Activated B cell treated with CpG ODN at 0.5 μM for 24 hours (primary cell): ENCODE results near the gene CMTM3. TPM values are rescaled to one million over a fixed set of nuclear protein-coding genes. Genes with fewer than 3 reads are reported as not detected.

Experiments used
- ATAC-seq: fragments of 200-7000 bp; cut with Tn5 transposase; one replicate; pipeline ENCODE4 v1.10.0; 2021; ENCODE audit warnings: low read depth, mild to moderate bottlenecking, moderate library complexity
- CTCF ChIA-PET: fragments of 350-600 bp; sonication (Branson Sonifier 250); formaldehyde crosslinking; loops from one replicate; lab custom pipeline; 2021; ENCODE audit warnings: antibody characterized with exemption; lab: Charles Lee
- POLR2A ChIA-PET: fragments of 350-600 bp; sonication (Branson Sonifier 250); formaldehyde crosslinking; loops from one replicate; lab custom pipeline; 2021; ENCODE audit warnings: antibody characterized with exemption; lab: Charles Lee
- DNase-seq: peaks from one replicate; pipeline ENCODE4 v3.0.0; 2022
- H3K27ac Mint-ChIP-seq: one replicate; pipeline ENCODE4 v1.8.0; 2020; ENCODE audit warnings: mixed read lengths
- H3K27me3 Mint-ChIP-seq: one replicate; pipeline ENCODE4 v1.8.0; 2021; ENCODE audit warnings: mixed read lengths
- H3K36me3 Mint-ChIP-seq: one replicate; pipeline ENCODE4 v1.8.0; 2021; ENCODE audit warnings: low read depth, mixed read lengths
- H3K4me1 Mint-ChIP-seq: one replicate; pipeline ENCODE4 v1.8.0; 2021; ENCODE audit warnings: mixed read lengths
- H3K4me3 Mint-ChIP-seq: one replicate; pipeline ENCODE4 v1.8.0; 2020; ENCODE audit warnings: mild to moderate bottlenecking, mixed read lengths
- H3K9me3 Mint-ChIP-seq: one replicate; pipeline ENCODE4 v1.8.0; 2020; ENCODE audit warnings: mixed read lengths
- CTCF ChIP-seq: fragments of 200-600 bp; IDR thresholded peaks from one replicate; pipeline ENCODE4 v1.8.0; 2022; ENCODE audit warnings: antibody characterized with exemption, mild to moderate bottlenecking
- intact Hi-C: fragments of 100-400 bp; cut with micrococcal nuclease; formaldehyde crosslinking; loops from one replicate; pipeline ENCODE4 v1.15.1; 2024
- total RNA-seq: library from RNA; stranded (reverse); gene quantifications from 2 replicates; pipeline ENCODE4 v1.2.3, GENCODE V29; 2022

Gene CMTM3
- total RNA-seq, 1 donor from 2014 or later, result 4.4 TPM

- DNase-seq (no peak), ATAC-seq (no peak)
- ChIA-PET POLR2A (no interaction called here), CTCF (interaction anchor here (1.5 kb wide), 1 partner anchor 12 kb away, joined by 3 read pairs; no protein-coding TSS in a partner anchor)
- Mint-ChIP-seq H3K27ac (no peak overlapping the region), H3K27me3 (peaks cover 29% of the 10 kb centered on the region), H3K4me1 (peaks cover 11% of the 10 kb centered on the region), H3K4me3 (no peak overlapping the region), H3K36me3 (no peaks in the 10 kb centered on the region), H3K9me3 (no peaks in the 10 kb centered on the region)
- intact Hi-C loops, result no loop called here
- TF ChIP-seq CTCF, result no peak
These were observed 29.4 kb upstream of the CMTM3 start for GRCh38 chr16:66575060-66575459.

- ATAC-seq, result no peak
- POLR2A ChIA-PET, result no interaction called here
- intact Hi-C loops, result no loop called here
- TF ChIP-seq CTCF, result no peak
- no peaks in the 10 kb centered on the region for H3K36me3 Mint-ChIP-seq
- no peaks in the 10 kb centered on the region for H3K9me3 Mint-ChIP-seq
- H3K4me3 Mint-ChIP-seq, result no peak overlapping the region
- no peak overlapping the region for H3K27ac Mint-ChIP-seq
- DNase-seq, result no peak
- CTCF ChIA-PET, result no interaction called here
- H3K27me3 Mint-ChIP-seq, result peaks cover 39% of the 10 kb centered on the region
- H3K4me1 Mint-ChIP-seq, result peaks cover 11% of the 10 kb centered on the region
These were observed 28.2 kb upstream of the CMTM3 start for GRCh38 chr16:66576296-66576695.

GRCh38 chr16:66578651-66579531, 25.6 kb upstream of the CMTM3 start, which contains the start of gene CMTM2:
CMTM2 (plus strand) TSS chr16:66579463; CDS start chr16:66579608, 145 bp downstream.
- ChIA-PET CTCF (interaction anchor here (0.7 to 2.2 kb wide), 5 partner anchors 10 to 100 kb away, joined by 3 to 7 read pairs (median 3); no protein-coding TSS in a partner anchor), POLR2A (interaction anchor here (0.5 to 1.3 kb wide), 2 partner anchors 11 to 26 kb away, joined by 3 to 5 read pairs; partner anchors contain the start of gene CKLF)
- TF ChIP-seq CTCF, result no peak
- ATAC-seq, result peak; percentile 34
- no peaks in the 10 kb centered on the region for H3K36me3 Mint-ChIP-seq
- intact Hi-C loops, result no loop called here
- H3K4me1 Mint-ChIP-seq, result peaks cover 11% of the 10 kb centered on the region
- no peak for DNase-seq
- H3K9me3 Mint-ChIP-seq, result no peaks in the 10 kb centered on the region
- no peak within 1 kb of the TSS for H3K27ac Mint-ChIP-seq
- H3K27me3 Mint-ChIP-seq, result peaks cover 43% of the 10 kb centered on the region
- peak within 1 kb of the TSS; percentile 68 for H3K4me3 Mint-ChIP-seq

GRCh38 chr16:66580605-66581209, 23.8 kb upstream of the CMTM3 start:
- Mint-ChIP-seq H3K4me1 (peaks cover 17% of the 10 kb centered on the region), H3K9me3 (no peaks in the 10 kb centered on the region), H3K27ac (no peak overlapping the region), H3K27me3 (peaks cover 50% of the 10 kb centered on the region), H3K36me3 (no peaks in the 10 kb centered on the region), H3K4me3 (no peak overlapping the region)
- no peak for TF ChIP-seq CTCF
- intact Hi-C loops, result no loop called here
- CTCF ChIA-PET, result interaction anchor here (2.2 kb wide), 1 partner anchor 28 kb away, joined by 7 read pairs; no protein-coding TSS in a partner anchor
- ATAC-seq (no peak), DNase-seq (no peak)
- POLR2A ChIA-PET, result interaction anchor here (0.7 kb wide), 1 partner anchor 29 kb away, joined by 3 read pairs; no protein-coding TSS in a partner anchor
